Measurements from ENCODE around the gene CBFB. TPM values are rescaled to one million over a fixed set of nuclear protein-coding genes. Genes with fewer than 3 reads are reported as not detected.
A peak's percentile ranks its signal among the peaks of the same experiment; 100 is the strongest.

CBFB gene
- total and polyA plus RNA-seq, 2 of the 4 experiments (the other 2 are of a cell fraction): 44.2 to 48.0 TPM

- no TSS peak for BruUV-seq (replicated peaks)
- no peak overlapping the region for H4K5ac ChIP-seq (ENCODE audit: low read depth, low read length)
- H2BK15ac ChIP-seq (ENCODE audit: low read depth, low read length): no peak overlapping the region
- H3K23ac ChIP-seq (ENCODE audit: low read depth, low read length): no peak overlapping the region
- no peak overlapping the region for H2BK5ac ChIP-seq (ENCODE audit: low read depth, low read length, poor library complexity, severe bottlenecking)
- H3K4me2 ChIP-seq (ENCODE audit: low read depth, low read length): no peak overlapping the region
- no peak overlapping the region for H2AFZ ChIP-seq (replicated peaks; ENCODE audit: low read length, poor library complexity)
- no peak overlapping the region for H2BK120ac ChIP-seq (ENCODE audit: low read depth, low read length)
- intact Hi-C loops (cut with micrococcal nuclease): no loop called here
- H3K4me1 ChIP-seq (ENCODE audit: control insufficient read depth, insufficient read depth, low read length): peaks cover 7% of the 10 kb centered on the region; the same call in 1 of the 2 replicates
- no peaks in the 10 kb centered on the region for H3K9me3 ChIP-seq (ENCODE audit: control insufficient read depth, insufficient read depth, low read length)
- no peaks in the 10 kb centered on the region for H3K27me3 ChIP-seq (ENCODE audit: control insufficient read depth, insufficient read depth, low read length)
- H4K8ac ChIP-seq (ENCODE audit: low read depth in 2 of 2, low read length in 2 of 2): no peak overlapping the region
- H4K20me1 ChIP-seq (ENCODE audit: insufficient read depth, low read length): peaks cover 3% of the 10 kb centered on the region; the same call in 1 of the 2 replicates
- ATAC-seq (ENCODE audit: low read depth) (no peak; the same call in 1 of the 2 replicates), DNase-seq (peak; percentile 22)
- H3K14ac ChIP-seq (replicated peaks; ENCODE audit: low read depth, low read length): no peak overlapping the region
- no peak overlapping the region for H3K56ac ChIP-seq (ENCODE audit: extremely low read depth, insufficient read depth, low read length)
- ChIA-PET CTCF (interaction anchor here (1.5 kb wide), 1 partner anchor 18 kb away, joined by 5 read pairs; no protein-coding TSS in a partner anchor), POLR2A (ENCODE audit: unreplicated experiment) (no interaction called here)
- no peak overlapping the region for H2AK9ac ChIP-seq (replicated peaks; ENCODE audit: low read depth, low read length, poor library complexity)
- no peak overlapping the region for H3K9ac ChIP-seq (ENCODE audit: low read depth, low read length)
- no peak overlapping the region for H2AK5ac ChIP-seq (ENCODE audit: low read depth, low read length)
- no CpG with 5 or more reads among the region's 1 CpG for WGBS, 2 experiments (ENCODE audit: extremely low coverage in 2 of 2, insufficient read length in 1 of 2)
- no peak overlapping the region for H3K27ac ChIP-seq (ENCODE audit: insufficient read depth, low read length)
- no peak overlapping the region for H3K18ac ChIP-seq (ENCODE audit: low read depth, low read length)
- peaks cover 15 to 57% of the 10 kb centered on the region in 2 experiments for H3K79me1 ChIP-seq (ENCODE audit: low read depth in 1 of 2, low read length in 2 of 2)
- H3K9me1 ChIP-seq (ENCODE audit: insufficient read depth, low read length): peaks cover 11% of the 10 kb centered on the region; the same call in 1 of the 2 replicates
- dilution Hi-C loops (cut with HindIII; ENCODE audit: low sequenced_read_pairs, unreplicated experiment): no loop called here
- no peak overlapping the region for H4K91ac ChIP-seq (ENCODE audit: insufficient read depth, low read depth, low read length)
- TF ChIP-seq USF2 (IDR thresholded peaks at IDR 0.05; ENCODE audit: low read depth, low read length) (no peak), MAZ (IDR thresholded peaks at IDR 0.05; ENCODE audit: borderline replicate concordance, low read depth, low read length) (no peak), MXI1 (IDR thresholded peaks at IDR 0.05; ENCODE audit: borderline replicate concordance, low read depth, low read length) (no peak), CTCF (conservative IDR thresholded peaks at IDR 0.05; ENCODE audit: low read depth, low read length) (no peak), CEBPB (IDR thresholded peaks at IDR 0.05; ENCODE audit: low read depth, low read length) (no peak), MAFK (IDR thresholded peaks at IDR 0.05; ENCODE audit: low read depth, low read length) (no peak), RCOR1 (IDR thresholded peaks at IDR 0.05; ENCODE audit: insufficient replicate concordance, low read length) (no peak), RAD21 (IDR thresholded peaks at IDR 0.05; ENCODE audit: low read length) (no peak), POLR2A (IDR thresholded peaks at IDR 0.05; ENCODE audit: low read depth, low read length) (no peak), CHD1 (IDR thresholded peaks at IDR 0.05; ENCODE audit: low read depth, low read length) (no peak), FOS (IDR thresholded peaks at IDR 0.05; ENCODE audit: low read depth, low read length) (no peak), NFE2L2 (IDR thresholded peaks at IDR 0.05; ENCODE audit: low read depth, low read length) (no peak), RFX5 (IDR thresholded peaks at IDR 0.05; ENCODE audit: low read depth, low read length) (no peak)
- peaks cover 7% of the 10 kb centered on the region for H3K36me3 ChIP-seq (ENCODE audit: control insufficient read depth, insufficient read depth, low read length)
- in situ Hi-C loops (cut with MboI; ENCODE audit: low sequenced_read_pairs): no loop called here
- H2BK20ac ChIP-seq (ENCODE audit: low read depth, low read length): no peak overlapping the region
- H3K4me3 ChIP-seq (ENCODE audit: insufficient read depth, low read depth, low read length): no peak overlapping the region
- no peak overlapping the region for H3K4ac ChIP-seq (ENCODE audit: low read depth, low read length)
Measured at GRCh38 chr16:67082891-67083290, 53.9 kb downstream of the CBFB start.

Measured in IMR-90 (cell line).